ENCODE results near the gene STRC. TPM values are rescaled to one million over a fixed set of nuclear protein-coding genes. Genes with fewer than 3 reads are reported as not detected.
A peak's percentile ranks its signal among the peaks of the same experiment; 100 is the strongest.
"Not testable (repeated sequence)": the region's sequence is repeated elsewhere in the genome, so short reads cannot be mapped to it uniquely, and the experiment has no call there.

Gene STRC
- total and polyA plus RNA-seq, 2 donors (not counting 1 experiment from before 2014, with no cell fraction given), result 1.0 to 1.7 TPM

DNA sequence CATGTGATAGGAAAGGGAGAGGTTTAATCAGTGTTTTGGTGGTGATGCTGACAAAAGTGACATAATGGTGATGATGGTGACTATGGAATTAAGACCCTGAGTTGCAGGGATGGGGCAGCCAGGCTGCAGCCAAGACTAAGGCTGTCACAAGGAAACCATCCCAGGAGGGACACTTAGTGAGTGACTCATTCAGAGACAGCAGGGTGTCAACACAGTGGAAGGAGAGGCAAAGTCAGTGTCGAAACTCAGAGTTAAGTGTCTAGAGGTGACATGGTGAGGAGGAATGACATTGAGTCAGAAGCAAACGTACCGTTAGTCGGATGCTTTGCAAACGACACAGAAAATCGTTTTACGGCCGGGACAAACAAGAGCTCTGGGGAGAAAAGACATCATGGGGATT lies 54.8 kb downstream of the STRC start:
- H3K36me3 ChIP-seq (replicated peaks in 1 of 2; ENCODE audit: control extremely low read depth in 1 of 2, control insufficient read depth in 1 of 2, extremely low read depth in 1 of 2, insufficient read depth in 2 of 2, low read length in 1 of 2); H3K27me3 Mint-ChIP-seq; H3K4me3 ChIP-seq (ENCODE audit: control extremely low read depth in 1 of 5, extremely low read depth in 1 of 5, insufficient read depth in 1 of 5, low read depth in 2 of 5, low read length in 4 of 5); H3K9ac ChIP-seq (ENCODE audit: low read length); H3K9me3 ChIP-seq (ENCODE audit: control extremely low read depth in 1 of 3, control insufficient read depth in 2 of 3, insufficient read depth in 1 of 3, low read length in 2 of 3); CTCF ChIA-PET; H3K4me1 ChIP-seq (ENCODE audit: control insufficient read depth in 2 of 2, insufficient read depth in 2 of 2, low read length in 2 of 2); H3K27ac Mint-ChIP-seq; H3K4me2 ChIP-seq (replicated peaks; ENCODE audit: low read depth, low read length, poor library complexity, severe bottlenecking); H3K9me3 Mint-ChIP-seq (ENCODE audit: insufficient read depth); H3K4me3 Mint-ChIP-seq; DNase-seq; H4K20me1 ChIP-seq (ENCODE audit: control insufficient read depth, insufficient read depth, low read length, poor library complexity, severe bottlenecking); H3K4me1 Mint-ChIP-seq; H3K79me2 ChIP-seq (ENCODE audit: control insufficient read depth, insufficient read depth, low read length); POLR2A ChIA-PET; ATAC-seq (ENCODE audit: low read depth); H3K27ac ChIP-seq (ENCODE audit: low read length in 2 of 2); H3K27me3 ChIP-seq (replicated peaks in 1 of 4; ENCODE audit: control extremely low read depth in 1 of 4, control insufficient read depth in 3 of 4, insufficient read depth in 4 of 4, low read length in 3 of 4); H2AFZ ChIP-seq (ENCODE audit: insufficient read depth, low read depth, low read length, poor library complexity, severe bottlenecking); intact Hi-C loops (cut with micrococcal nuclease): not testable (repeated sequence)
- WGBS (ENCODE audit: insufficient coverage), result no CpG with 5 or more reads among the region's 8 CpGs

DNA sequence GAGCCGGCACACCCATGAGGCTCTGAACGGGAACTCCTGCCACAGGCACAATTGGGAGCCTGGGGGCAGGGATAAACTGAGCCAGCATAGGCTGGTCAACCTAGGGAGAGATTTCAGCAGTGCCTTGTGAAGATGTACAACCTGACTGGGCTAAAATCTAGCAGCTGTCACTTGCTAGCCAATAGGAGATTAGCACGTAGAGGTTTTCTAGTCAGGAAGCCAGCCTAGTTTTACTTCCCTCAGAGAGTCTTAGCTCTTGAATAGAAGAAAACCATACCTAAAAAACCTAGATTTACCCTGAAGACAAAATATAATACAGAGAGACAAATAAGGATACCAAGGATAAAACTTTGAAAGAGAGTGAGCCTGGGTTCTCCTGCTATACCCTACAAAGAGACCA lies 55.8 kb downstream of the STRC start:
- H3K9ac ChIP-seq (ENCODE audit: low read length); H2AFZ ChIP-seq (ENCODE audit: insufficient read depth, low read depth, low read length, poor library complexity, severe bottlenecking); H3K4me3 ChIP-seq (ENCODE audit: control extremely low read depth in 1 of 5, extremely low read depth in 1 of 5, insufficient read depth in 1 of 5, low read depth in 2 of 5, low read length in 4 of 5); POLR2A ChIA-PET; H3K27me3 ChIP-seq (replicated peaks in 1 of 4; ENCODE audit: control extremely low read depth in 1 of 4, control insufficient read depth in 3 of 4, insufficient read depth in 4 of 4, low read length in 3 of 4); intact Hi-C loops (cut with micrococcal nuclease); DNase-seq; H3K27ac Mint-ChIP-seq; H3K4me3 Mint-ChIP-seq; H3K9me3 ChIP-seq (ENCODE audit: control extremely low read depth in 1 of 3, control insufficient read depth in 2 of 3, insufficient read depth in 1 of 3, low read length in 2 of 3); H3K4me1 Mint-ChIP-seq; H4K20me1 ChIP-seq (ENCODE audit: control insufficient read depth, insufficient read depth, low read length, poor library complexity, severe bottlenecking); H3K27ac ChIP-seq (ENCODE audit: low read length in 2 of 2); CTCF ChIA-PET; H3K4me1 ChIP-seq (ENCODE audit: control insufficient read depth in 2 of 2, insufficient read depth in 2 of 2, low read length in 2 of 2); H3K4me2 ChIP-seq (replicated peaks; ENCODE audit: low read depth, low read length, poor library complexity, severe bottlenecking); H3K79me2 ChIP-seq (ENCODE audit: control insufficient read depth, insufficient read depth, low read length); H3K9me3 Mint-ChIP-seq (ENCODE audit: insufficient read depth); H3K27me3 Mint-ChIP-seq; H3K36me3 ChIP-seq (replicated peaks in 1 of 2; ENCODE audit: control extremely low read depth in 1 of 2, control insufficient read depth in 1 of 2, extremely low read depth in 1 of 2, insufficient read depth in 2 of 2, low read length in 1 of 2): not testable (repeated sequence)
- WGBS (ENCODE audit: insufficient coverage), result no CpG with 5 or more reads among the region's 3 CpGs
- ATAC-seq (ENCODE audit: low read depth), result peak; percentile 41

GRCh38 chr15:43552986-43553385 lies 65.6 kb downstream of the STRC start:
- TF ChIP-seq, protein P1, sequence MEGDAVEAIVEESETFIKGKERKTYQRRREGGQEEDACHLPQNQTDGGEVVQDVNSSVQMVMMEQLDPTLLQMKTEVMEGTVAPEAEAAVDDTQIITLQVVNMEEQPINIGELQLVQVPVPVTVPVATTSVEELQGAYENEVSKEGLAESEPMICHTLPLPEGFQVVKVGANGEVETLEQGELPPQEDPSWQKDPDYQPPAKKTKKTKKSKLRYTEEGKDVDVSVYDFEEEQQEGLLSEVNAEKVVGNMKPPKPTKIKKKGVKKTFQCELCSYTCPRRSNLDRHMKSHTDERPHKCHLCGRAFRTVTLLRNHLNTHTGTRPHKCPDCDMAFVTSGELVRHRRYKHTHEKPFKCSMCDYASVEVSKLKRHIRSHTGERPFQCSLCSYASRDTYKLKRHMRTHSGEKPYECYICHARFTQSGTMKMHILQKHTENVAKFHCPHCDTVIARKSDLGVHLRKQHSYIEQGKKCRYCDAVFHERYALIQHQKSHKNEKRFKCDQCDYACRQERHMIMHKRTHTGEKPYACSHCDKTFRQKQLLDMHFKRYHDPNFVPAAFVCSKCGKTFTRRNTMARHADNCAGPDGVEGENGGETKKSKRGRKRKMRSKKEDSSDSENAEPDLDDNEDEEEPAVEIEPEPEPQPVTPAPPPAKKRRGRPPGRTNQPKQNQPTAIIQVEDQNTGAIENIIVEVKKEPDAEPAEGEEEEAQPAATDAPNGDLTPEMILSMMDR (IDR thresholded peaks at IDR 0.05), result no peak
- TF ChIP-seq EZH2 (IDR thresholded peaks at IDR 0.05; ENCODE audit: borderline replicate concordance, insufficient read depth, low read depth, low read length, poor library complexity, severe bottlenecking), result no peak

More at GRCh38 chr15:43552986-43553385, 65.6 kb downstream of the STRC start:
- Histone ChIP-seq H4K20me1 (ENCODE audit: control insufficient read depth, insufficient read depth, low read length, poor library complexity, severe bottlenecking) (no peaks in the 10 kb centered on the region), H2AFZ (ENCODE audit: insufficient read depth, low read depth, low read length, poor library complexity, severe bottlenecking) (no peak overlapping the region), H3K79me2 (ENCODE audit: control insufficient read depth, insufficient read depth, low read length) (no peaks in the 10 kb centered on the region), H3K9ac (ENCODE audit: low read length) (no peak overlapping the region), H3K4me3 (ENCODE audit: control extremely low read depth in 1 of 5, extremely low read depth in 1 of 5, insufficient read depth in 1 of 5, low read depth in 2 of 5, low read length in 4 of 5) (no peak overlapping the region), H3K27me3 (replicated peaks in 1 of 4; ENCODE audit: control extremely low read depth in 1 of 4, control insufficient read depth in 3 of 4, insufficient read depth in 4 of 4, low read length in 3 of 4) (no peaks in the 10 kb centered on the region), H3K9me3 (ENCODE audit: control extremely low read depth in 1 of 3, control insufficient read depth in 2 of 3, insufficient read depth in 1 of 3, low read length in 2 of 3) (peaks cover 0 to 2% (median 0%) of the 10 kb centered on the region in 3 donors), H3K27ac (ENCODE audit: low read length in 2 of 2) (no peak overlapping the region), H3K4me2 (replicated peaks; ENCODE audit: low read depth, low read length, poor library complexity, severe bottlenecking) (no peak overlapping the region), H3K36me3 (replicated peaks in 1 of 2; ENCODE audit: control extremely low read depth in 1 of 2, control insufficient read depth in 1 of 2, extremely low read depth in 1 of 2, insufficient read depth in 2 of 2, low read length in 1 of 2) (peaks cover 0 to 3% of the 10 kb centered on the region in 2 experiments), H3K4me1 (ENCODE audit: control insufficient read depth in 2 of 2, insufficient read depth in 2 of 2, low read length in 2 of 2) (no peaks in the 10 kb centered on the region)
- no peaks in the 10 kb centered on the region for H3K9me3 Mint-ChIP-seq (ENCODE audit: insufficient read depth)
- no peak overlapping the region for H3K4me3 Mint-ChIP-seq
- DNase-seq, result no peak
- no peak for ATAC-seq (ENCODE audit: low read depth)
- ChIA-PET CTCF (no interaction called here), POLR2A (no interaction called here)
- no peaks in the 10 kb centered on the region for H3K4me1 Mint-ChIP-seq
- H3K27ac Mint-ChIP-seq, result no peak overlapping the region
- intact Hi-C loops (cut with micrococcal nuclease), result no loop called here
- WGBS (ENCODE audit: insufficient coverage), result no CpG with 5 or more reads among the region's 2 CpGs
- no peaks in the 10 kb centered on the region for H3K27me3 Mint-ChIP-seq
